ENCODE data around the gene USP40. TPM values are rescaled to one million over a fixed set of nuclear protein-coding genes. Genes with fewer than 3 reads are reported as not detected.
"Not testable (repeated sequence)": the region's sequence is repeated elsewhere in the genome, so short reads cannot be mapped to it uniquely, and the experiment has no call there.

The USP40 gene
- total RNA-seq, 4 donors from 2014 or later, result 70.7 to 99.0 (median 85.7) TPM

DNA sequence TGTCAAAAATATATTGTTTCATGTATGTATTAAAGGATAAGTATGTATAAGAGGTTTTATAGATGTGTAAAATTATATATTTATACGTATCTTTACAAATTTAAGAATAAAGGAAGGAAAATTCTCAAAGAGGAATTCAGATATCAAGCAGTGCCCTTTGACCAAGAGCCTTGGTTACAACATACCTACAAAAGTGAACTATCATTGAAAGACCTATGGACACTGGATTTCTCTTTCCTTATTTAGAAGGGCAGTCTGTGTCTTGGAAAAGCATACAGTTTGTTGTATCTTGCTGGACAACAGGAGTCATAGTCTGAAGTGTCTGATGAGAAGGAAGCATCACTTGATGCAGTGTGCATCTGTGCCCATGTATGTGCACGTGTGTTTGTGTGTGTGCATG lies 21.8 kb upstream of the USP40 start:
- Histone ChIP-seq H3K4me3 (replicated peaks in 1 of 3) (no peak overlapping the region), H3K4me1 (no peaks in the 10 kb centered on the region), H3K36me3 (no peaks in the 10 kb centered on the region), H3K9me3 (no peaks in the 10 kb centered on the region), H3K27ac (no peak overlapping the region), H3K27me3 (no peaks in the 10 kb centered on the region)
- no peak for DNase-seq
- WGBS, 2 donors, result 89 to 90% methylated on average over 2 of the region's 2 CpGs
- TF ChIP-seq POLR2A (IDR thresholded peaks at IDR 0.05), result no peak
- TF ChIP-seq, protein P1, sequence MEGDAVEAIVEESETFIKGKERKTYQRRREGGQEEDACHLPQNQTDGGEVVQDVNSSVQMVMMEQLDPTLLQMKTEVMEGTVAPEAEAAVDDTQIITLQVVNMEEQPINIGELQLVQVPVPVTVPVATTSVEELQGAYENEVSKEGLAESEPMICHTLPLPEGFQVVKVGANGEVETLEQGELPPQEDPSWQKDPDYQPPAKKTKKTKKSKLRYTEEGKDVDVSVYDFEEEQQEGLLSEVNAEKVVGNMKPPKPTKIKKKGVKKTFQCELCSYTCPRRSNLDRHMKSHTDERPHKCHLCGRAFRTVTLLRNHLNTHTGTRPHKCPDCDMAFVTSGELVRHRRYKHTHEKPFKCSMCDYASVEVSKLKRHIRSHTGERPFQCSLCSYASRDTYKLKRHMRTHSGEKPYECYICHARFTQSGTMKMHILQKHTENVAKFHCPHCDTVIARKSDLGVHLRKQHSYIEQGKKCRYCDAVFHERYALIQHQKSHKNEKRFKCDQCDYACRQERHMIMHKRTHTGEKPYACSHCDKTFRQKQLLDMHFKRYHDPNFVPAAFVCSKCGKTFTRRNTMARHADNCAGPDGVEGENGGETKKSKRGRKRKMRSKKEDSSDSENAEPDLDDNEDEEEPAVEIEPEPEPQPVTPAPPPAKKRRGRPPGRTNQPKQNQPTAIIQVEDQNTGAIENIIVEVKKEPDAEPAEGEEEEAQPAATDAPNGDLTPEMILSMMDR (IDR thresholded peaks at IDR 0.05), result no peak
- intact Hi-C loops (cut with DNase I), result no loop called here

GRCh38 chr2:233584210-233584609 lies 17.6 kb upstream of the USP40 start:
- no peaks in the 10 kb centered on the region for H3K9me3 ChIP-seq
- no peaks in the 10 kb centered on the region for H3K27me3 ChIP-seq
- H3K4me3 ChIP-seq (replicated peaks in 1 of 3), result no peak overlapping the region
- 95 to 100% methylated on average over 1 of the region's 1 CpG for WGBS, 2 donors
- no peak for DNase-seq
- TF ChIP-seq, protein P1 (IDR thresholded peaks at IDR 0.05), result no peak
- TF ChIP-seq POLR2A (IDR thresholded peaks at IDR 0.05), result no peak
- no peaks in the 10 kb centered on the region for H3K36me3 ChIP-seq
- intact Hi-C loops (cut with DNase I), result no loop called here
- no peak overlapping the region for H3K27ac ChIP-seq
- no peaks in the 10 kb centered on the region for H3K4me1 ChIP-seq

DNA sequence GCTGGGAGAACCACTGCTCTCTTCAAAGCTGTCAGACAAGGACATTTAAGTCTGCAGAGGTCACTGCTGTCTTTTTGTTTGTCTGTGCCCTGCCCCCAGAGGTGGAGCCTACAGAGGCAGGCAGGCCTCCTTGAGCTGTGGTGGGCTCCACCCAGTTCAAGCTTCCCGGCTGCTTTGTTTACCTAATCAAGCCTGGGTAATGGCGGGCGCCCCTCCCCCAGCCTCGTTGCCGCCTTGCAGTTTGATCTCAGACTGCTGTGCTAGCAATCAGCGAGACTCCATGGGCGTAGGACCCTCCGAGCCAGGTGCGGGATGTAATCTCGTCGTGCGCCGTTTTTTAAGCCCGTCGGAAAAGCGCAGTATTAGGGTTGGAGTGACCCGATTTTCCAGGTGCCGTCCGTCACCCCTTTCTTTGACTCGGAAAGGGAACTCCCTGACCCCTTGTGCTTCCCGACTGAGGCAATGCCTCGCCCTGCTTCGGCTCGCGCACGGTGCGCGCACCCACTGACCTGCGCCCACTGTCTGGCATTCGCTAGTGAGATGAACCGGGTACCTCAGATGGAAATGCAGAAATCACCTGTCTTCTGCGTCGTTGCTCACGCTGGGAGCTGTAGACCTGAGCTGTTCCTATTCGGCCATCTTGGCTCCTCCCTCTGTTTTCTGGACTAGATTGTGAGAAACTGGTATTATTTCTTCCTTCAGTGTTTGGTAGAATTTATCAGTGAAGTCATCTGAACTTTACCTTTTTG lies 16.8 kb upstream of the USP40 start:
- intact Hi-C loops (cut with DNase I); H3K9me3 ChIP-seq; H3K27ac ChIP-seq; DNase-seq; H3K27me3 ChIP-seq; H3K4me1 ChIP-seq; H3K36me3 ChIP-seq; H3K4me3 ChIP-seq (replicated peaks in 1 of 3): not testable (repeated sequence)
- WGBS, 2 donors, result 82 to 84% methylated on average over 35 of the region's 35 CpGs

GRCh38 chr2:233577341-233577740 lies 10.8 kb upstream of the USP40 start:
- H3K4me1 ChIP-seq; H3K27me3 ChIP-seq; H3K27ac ChIP-seq; DNase-seq; H3K9me3 ChIP-seq; H3K4me3 ChIP-seq (replicated peaks in 1 of 3); intact Hi-C loops (cut with DNase I); H3K36me3 ChIP-seq: not testable (repeated sequence)
- WGBS, 2 donors, result 72 to 73% methylated on average over 5 of the region's 5 CpGs

GRCh38 chr2:233572468-233572867 lies 5.9 kb upstream of the USP40 start:
- Histone ChIP-seq H3K4me1 (no peaks in the 10 kb centered on the region), H3K4me3 (replicated peaks in 1 of 3) (no peak overlapping the region), H3K27ac (no peak overlapping the region), H3K36me3 (no peaks in the 10 kb centered on the region), H3K27me3 (no peaks in the 10 kb centered on the region), H3K9me3 (no peaks in the 10 kb centered on the region)
- no peak for DNase-seq
- no peak for TF ChIP-seq POLR2A (IDR thresholded peaks at IDR 0.05)
- TF ChIP-seq, protein P1 (IDR thresholded peaks at IDR 0.05), result no peak
- 78 to 88% methylated on average over 4 of the region's 4 CpGs for WGBS, 2 donors
- intact Hi-C loops (cut with DNase I), result no loop called here

DNA sequence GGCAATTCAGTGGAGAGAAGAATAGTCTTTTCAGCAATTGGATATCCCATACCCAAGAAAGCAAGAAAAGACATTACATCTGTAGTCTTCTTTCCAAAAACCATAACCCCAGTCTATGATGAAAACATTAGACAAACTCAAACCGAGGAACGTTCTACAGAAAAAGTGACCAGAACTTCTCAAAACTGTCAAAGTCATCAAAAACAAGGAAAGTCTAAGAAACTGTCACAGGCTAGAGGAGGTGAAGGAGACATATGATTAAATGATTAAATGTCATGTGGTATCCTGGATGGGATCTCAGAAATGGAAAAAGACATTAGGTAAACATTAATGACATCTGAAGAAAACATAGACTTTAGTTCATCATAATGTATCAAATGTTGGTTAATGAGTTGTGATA lies 4.9 kb upstream of the USP40 start:
- Histone ChIP-seq H3K4me3 (replicated peaks in 1 of 3) (no peak overlapping the region), H3K27ac (no peak overlapping the region), H3K4me1 (no peaks in the 10 kb centered on the region), H3K27me3 (no peaks in the 10 kb centered on the region), H3K9me3 (no peaks in the 10 kb centered on the region), H3K36me3 (no peaks in the 10 kb centered on the region)
- 84 to 88% methylated on average over 2 of the region's 2 CpGs for WGBS, 2 donors
- TF ChIP-seq POLR2A (IDR thresholded peaks at IDR 0.05), result no peak
- intact Hi-C loops (cut with DNase I), result no loop called here
- DNase-seq, result no peak

Data from thyroid gland (tissue), 4 donors.